Parathyroid adenoma (tissue), 2 donors: ENCODE results near the gene TJP1.
"Not testable (repeated sequence)": the region's sequence is repeated elsewhere in the genome, so short reads cannot be mapped to it uniquely, and the experiment has no call there.

Source experiments
- H2AFZ ChIP-seq: fragments of 300-600 bp; sonication (generic); one replicate; pipeline ENCODE4 v1.7.0; 2017; ENCODE audit warnings: antibody characterized with exemption, mild to moderate bottlenecking
- H3K27ac ChIP-seq: fragments of 300-600 bp; sonication (generic); one replicate; pipeline ENCODE4 v1.7.0; 2017
- H3K27me3 ChIP-seq: fragments of 300-600 bp; sonication (generic); one replicate; pipeline ENCODE4 v1.7.0; 2017; ENCODE audit warnings: low read length; ENCODE audit not compliant: control insufficient read depth, insufficient read depth
- H3K36me3 ChIP-seq: fragments of 300-600 bp; sonication (generic); one replicate; pipeline ENCODE4 v1.7.0; 2017; ENCODE audit warnings: low read length; ENCODE audit not compliant: control insufficient read depth, insufficient read depth
- H3K4me1 ChIP-seq: fragments of 300-600 bp; sonication (generic); one replicate; pipeline ENCODE4 v1.7.0; 2017; ENCODE audit warnings: control low read depth
- H3K4me2 ChIP-seq: fragments of 300-600 bp; sonication (generic); one replicate; pipeline ENCODE4 v1.7.0; 2017; ENCODE audit warnings: low read length
- H3K4me3 ChIP-seq: fragments of 300-600 bp; sonication (generic); one replicate; pipeline ENCODE4 v1.7.0; 2017; ENCODE audit warnings: low read depth, low read length
- H3K79me2 ChIP-seq: fragments of 300-600 bp; sonication (generic); one replicate; pipeline ENCODE4 v1.7.0; 2017; ENCODE audit warnings: control low read depth
- H3K9ac ChIP-seq: fragments of 300-600 bp; sonication (generic); one replicate; pipeline ENCODE4 v1.7.0; 2017; ENCODE audit warnings: mild to moderate bottlenecking
- H3K9me3 ChIP-seq: fragments of 300-600 bp; sonication (generic); one replicate; pipeline ENCODE4 v1.7.0; 2017; ENCODE audit warnings: low read length; ENCODE audit not compliant: control insufficient read depth
- TF ChIP-seq, protein P1 (sequence below): fragments of 300-600 bp; sonication (generic); IDR thresholded peaks from one replicate; pipeline ENCODE4 v1.7.0; 2017; ENCODE audit warnings: antibody characterized with exemption, mild to moderate bottlenecking
- donor health status: primary hyperparathyroidism.

Gene TJP1

DNA sequence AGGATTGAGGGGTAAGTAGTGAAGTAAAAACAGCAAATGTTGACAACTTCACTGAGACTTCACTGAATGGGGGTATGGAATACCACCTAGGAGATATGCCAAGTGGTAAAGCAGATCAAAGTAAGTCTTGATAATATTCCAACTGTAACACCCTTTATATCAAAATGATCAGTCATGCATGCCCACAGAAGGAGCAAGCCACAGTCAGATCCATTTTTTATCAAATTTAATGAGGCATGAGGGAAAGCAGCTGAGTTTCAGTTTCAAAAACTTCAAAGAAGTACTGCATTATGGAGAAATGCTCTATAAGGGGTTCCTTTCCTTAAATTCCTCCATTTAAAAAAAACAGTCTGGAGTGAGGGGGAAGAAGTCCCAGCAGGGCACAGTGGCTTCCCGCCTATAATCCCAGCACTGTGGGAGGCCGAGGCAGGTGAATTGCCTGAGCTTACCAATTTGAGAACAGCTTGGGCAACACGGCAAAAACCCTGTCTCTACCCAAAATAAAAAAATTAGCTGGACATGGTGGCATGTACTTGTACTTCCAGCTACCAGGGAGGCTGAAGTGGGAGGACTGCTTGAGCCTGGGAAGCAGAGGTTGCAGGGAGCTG, 56.9 kb downstream of the TJP1 start:
- H3K9ac ChIP-seq, result no peak overlapping the region
- no peak overlapping the region for H3K4me2 ChIP-seq
- no peaks in the 10 kb centered on the region for H3K79me2 ChIP-seq
- no peak overlapping the region for H3K27ac ChIP-seq
- no peaks in the 10 kb centered on the region for H3K36me3 ChIP-seq
- H2AFZ ChIP-seq, result no peak overlapping the region
- H3K4me1 ChIP-seq, result peaks cover 3% of the 10 kb centered on the region
- TF ChIP-seq, protein P1, sequence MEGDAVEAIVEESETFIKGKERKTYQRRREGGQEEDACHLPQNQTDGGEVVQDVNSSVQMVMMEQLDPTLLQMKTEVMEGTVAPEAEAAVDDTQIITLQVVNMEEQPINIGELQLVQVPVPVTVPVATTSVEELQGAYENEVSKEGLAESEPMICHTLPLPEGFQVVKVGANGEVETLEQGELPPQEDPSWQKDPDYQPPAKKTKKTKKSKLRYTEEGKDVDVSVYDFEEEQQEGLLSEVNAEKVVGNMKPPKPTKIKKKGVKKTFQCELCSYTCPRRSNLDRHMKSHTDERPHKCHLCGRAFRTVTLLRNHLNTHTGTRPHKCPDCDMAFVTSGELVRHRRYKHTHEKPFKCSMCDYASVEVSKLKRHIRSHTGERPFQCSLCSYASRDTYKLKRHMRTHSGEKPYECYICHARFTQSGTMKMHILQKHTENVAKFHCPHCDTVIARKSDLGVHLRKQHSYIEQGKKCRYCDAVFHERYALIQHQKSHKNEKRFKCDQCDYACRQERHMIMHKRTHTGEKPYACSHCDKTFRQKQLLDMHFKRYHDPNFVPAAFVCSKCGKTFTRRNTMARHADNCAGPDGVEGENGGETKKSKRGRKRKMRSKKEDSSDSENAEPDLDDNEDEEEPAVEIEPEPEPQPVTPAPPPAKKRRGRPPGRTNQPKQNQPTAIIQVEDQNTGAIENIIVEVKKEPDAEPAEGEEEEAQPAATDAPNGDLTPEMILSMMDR, result no peak
- H3K4me3 ChIP-seq, result no peak overlapping the region
- no peaks in the 10 kb centered on the region for H3K27me3 ChIP-seq
- H3K9me3 ChIP-seq, result no peaks in the 10 kb centered on the region

DNA sequence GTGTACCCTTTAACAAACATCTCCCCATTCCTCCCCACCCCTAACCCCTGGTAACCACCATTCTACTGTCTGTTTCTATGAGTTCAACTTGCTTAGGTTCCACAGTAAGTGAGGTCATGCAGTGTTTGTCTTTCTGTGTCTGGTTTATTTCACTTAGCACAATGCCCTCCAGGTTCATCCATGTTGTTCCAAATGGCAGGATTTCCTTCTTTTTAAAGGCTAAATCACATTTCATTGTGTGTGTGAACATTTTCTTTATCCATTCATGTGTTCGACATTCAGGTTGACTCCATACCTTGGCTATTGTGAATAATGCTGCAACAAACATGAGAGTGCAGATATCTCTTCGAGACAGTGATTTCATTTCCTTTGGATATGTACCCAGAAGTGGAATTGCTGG, 62.7 kb downstream of the TJP1 start:
- H3K4me2 ChIP-seq, result no peak overlapping the region
- TF ChIP-seq, protein P1, result no peak
- no peak overlapping the region for H3K27ac ChIP-seq
- no peaks in the 10 kb centered on the region for H3K9me3 ChIP-seq
- H3K36me3 ChIP-seq, result no peaks in the 10 kb centered on the region
- H3K4me3 ChIP-seq, result no peak overlapping the region
- H3K4me1 ChIP-seq, result peaks cover 3% of the 10 kb centered on the region
- H3K79me2 ChIP-seq, result no peaks in the 10 kb centered on the region
- H3K27me3 ChIP-seq, result no peaks in the 10 kb centered on the region
- no peak overlapping the region for H2AFZ ChIP-seq
- H3K9ac ChIP-seq, result no peak overlapping the region

- Histone ChIP-seq H3K4me3 (no peak overlapping the region), H3K4me1 (peaks cover 3% of the 10 kb centered on the region), H2AFZ (no peak overlapping the region), H3K36me3 (no peaks in the 10 kb centered on the region), H3K27me3 (no peaks in the 10 kb centered on the region), H3K79me2 (no peaks in the 10 kb centered on the region), H3K9me3 (no peaks in the 10 kb centered on the region), H3K27ac (no peak overlapping the region), H3K9ac (no peak overlapping the region), H3K4me2 (no peak overlapping the region)
- TF ChIP-seq, protein P1, result no peak
Measured at GRCh38 chr15:29756358-29757267, 65.7 kb downstream of the TJP1 start.

GRCh38 chr15:29754009-29754408, 68.3 kb downstream of the TJP1 start:
- not testable (repeated sequence) for H3K36me3 ChIP-seq, H2AFZ ChIP-seq, H3K27ac ChIP-seq, H3K9ac ChIP-seq, H3K9me3 ChIP-seq, H3K79me2 ChIP-seq, H3K4me2 ChIP-seq, H3K4me3 ChIP-seq, H3K27me3 ChIP-seq, H3K4me1 ChIP-seq

GRCh38 chr15:29753506-29753905, 68.8 kb downstream of the TJP1 start:
- Histone ChIP-seq H3K9me3 (no peaks in the 10 kb centered on the region), H3K4me1 (peaks cover 3% of the 10 kb centered on the region), H2AFZ (no peak overlapping the region), H3K36me3 (no peaks in the 10 kb centered on the region), H3K4me2 (no peak overlapping the region), H3K4me3 (no peak overlapping the region), H3K9ac (no peak overlapping the region), H3K27ac (no peak overlapping the region), H3K27me3 (no peaks in the 10 kb centered on the region), H3K79me2 (no peaks in the 10 kb centered on the region)
- TF ChIP-seq, protein P1, result no peak
